KOPT-K1 (cell line): ENCODE results near the gene NFKBIA.
"Not testable (repeated sequence)": the region's sequence is repeated elsewhere in the genome, so short reads cannot be mapped to it uniquely, and the experiment has no call there.

ENCODE experiments used
- H3K27ac ChIP-seq: fragments of 200-600 bp; sonication (generic); 2 replicates; pipeline ENCODE4 v1.5.1; 2016; ENCODE audit warnings: antibody characterized with exemption, mild to moderate bottlenecking, low read depth, low read length; ENCODE audit not compliant: poor library complexity, severe bottlenecking
- H3K36me3 ChIP-seq: fragments of 200-600 bp; sonication (generic); 2 replicates; pipeline ENCODE4 v1.5.1; 2017; ENCODE audit warnings: antibody characterized with exemption, mild to moderate bottlenecking, low read length, moderate library complexity; ENCODE audit not compliant: insufficient read depth
- H3K9me3 ChIP-seq: fragments of 200-600 bp; sonication (generic); 2 replicates; pipeline ENCODE4 v1.5.1; 2017; ENCODE audit warnings: antibody characterized with exemption, low read length, mild to moderate bottlenecking; ENCODE audit not compliant: insufficient read depth, poor library complexity, severe bottlenecking

The NFKBIA gene

DNA sequence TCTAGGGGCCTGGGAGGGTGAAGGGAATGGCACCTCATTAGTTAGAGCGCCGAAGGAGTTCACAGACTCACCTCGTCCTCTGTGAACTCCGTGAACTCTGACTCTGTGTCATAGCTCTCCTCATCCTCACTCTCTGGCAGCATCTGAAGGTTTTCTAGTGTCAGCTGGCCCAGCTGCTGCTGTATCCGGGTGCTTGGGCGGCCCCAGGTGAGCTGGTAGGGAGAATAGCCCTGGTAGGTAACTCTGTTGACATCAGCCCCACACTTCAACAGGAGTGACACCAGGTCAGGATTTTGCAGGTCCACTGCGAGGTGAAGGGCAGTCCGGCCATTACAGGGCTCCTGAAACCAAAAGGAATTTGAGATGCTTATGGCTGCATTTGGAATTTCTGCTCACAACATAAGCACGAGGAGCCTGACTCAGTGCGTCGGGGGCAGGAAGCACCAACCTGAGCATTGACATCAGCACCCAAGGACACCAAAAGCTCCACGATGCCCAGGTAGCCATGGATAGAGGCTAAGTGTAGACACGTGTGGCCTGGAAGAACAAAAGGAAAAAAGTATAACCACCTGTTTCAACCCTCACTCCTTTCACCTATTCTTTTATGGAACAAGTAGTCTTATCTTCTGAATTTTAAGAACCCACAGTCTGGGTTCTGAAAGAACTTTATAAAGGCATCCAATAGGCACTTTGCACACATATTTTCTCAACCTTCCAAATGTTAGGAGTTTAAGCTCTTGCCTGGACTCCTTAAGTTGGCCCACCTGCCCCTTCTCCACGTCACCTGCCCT, 2.0 kb downstream of the NFKBIA start:
- H3K27ac ChIP-seq = peak overlapping the region; percentile 93
- no peaks in the 10 kb centered on the region for H3K9me3 ChIP-seq
- peaks cover 37% of the 10 kb centered on the region for H3K36me3 ChIP-seq

DNA sequence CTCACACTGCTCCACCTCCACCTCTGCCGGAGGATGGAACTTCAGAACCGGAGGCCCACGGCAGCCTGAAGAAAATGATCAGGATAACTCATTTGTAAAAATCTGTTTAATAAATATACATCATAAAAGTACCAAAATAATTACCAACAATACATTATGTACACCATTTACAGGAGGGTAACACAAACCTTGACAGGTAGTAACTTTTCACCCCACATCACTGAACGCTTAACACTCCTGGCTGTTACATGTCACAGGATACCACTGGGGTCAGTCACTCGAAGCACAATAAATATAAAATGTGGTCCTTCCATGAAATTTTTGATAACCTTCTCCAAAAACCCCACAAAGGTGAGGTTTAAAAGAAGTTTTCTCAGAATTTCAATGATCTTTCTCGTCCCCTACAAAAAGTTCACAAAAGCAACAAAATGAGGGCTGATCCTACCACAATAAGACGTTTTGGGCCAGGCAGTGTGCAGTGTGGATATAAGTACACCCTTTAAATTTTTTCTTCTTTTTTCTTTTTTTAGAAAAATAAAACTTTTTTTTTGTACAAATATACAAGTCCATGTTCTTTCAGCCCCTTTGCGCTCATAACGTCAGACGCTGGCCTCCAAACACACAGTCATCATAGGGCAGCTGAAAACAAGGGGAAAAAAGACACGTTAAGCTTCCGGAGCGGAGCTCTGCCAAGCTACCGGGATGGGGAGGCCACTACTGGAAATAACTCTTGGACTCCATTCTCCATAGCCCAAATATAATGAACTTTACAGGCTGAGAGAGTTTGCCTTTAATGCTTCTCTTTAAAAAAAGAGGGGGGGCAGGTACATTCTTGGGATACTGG, 2.9 kb downstream of the NFKBIA start:
- Histone ChIP-seq H3K27ac (no peak overlapping the region), H3K36me3 (peaks cover 37% of the 10 kb centered on the region), H3K9me3 (no peaks in the 10 kb centered on the region)

DNA sequence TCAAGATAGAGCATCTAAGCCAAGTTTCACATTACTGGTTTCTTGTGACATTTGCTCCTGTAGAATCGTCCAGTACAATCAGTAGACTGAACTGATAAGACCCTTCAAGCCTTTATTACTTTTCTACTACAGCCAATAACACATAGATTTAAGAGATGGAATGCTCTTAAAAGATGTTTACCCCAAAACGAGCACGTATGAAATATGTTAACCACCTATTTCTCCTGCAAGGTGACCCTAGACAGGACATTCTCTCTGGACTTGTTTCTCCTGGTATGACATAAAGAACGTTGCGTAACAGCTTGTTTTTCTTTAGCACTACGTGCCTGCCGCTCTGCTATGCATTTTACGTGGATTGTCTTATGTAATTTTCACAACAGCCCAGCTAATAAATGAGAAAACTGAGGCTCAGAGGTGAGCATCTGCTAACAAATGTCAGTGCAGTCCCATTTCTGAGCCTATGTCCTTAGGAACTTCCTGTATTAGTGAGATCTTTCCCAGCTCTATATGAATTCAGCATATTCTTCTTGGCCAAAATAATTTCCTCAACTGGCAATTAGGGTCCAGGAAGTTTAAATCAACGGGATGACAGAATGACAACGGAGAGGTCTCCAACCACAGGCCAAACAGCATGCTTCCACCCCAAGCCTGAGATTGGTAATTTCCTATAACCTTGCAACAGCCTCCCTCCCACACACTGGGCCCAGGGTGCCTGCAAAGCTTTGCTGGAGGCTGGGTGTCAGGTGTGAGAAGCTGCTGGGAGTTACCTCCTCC, 3.7 kb downstream of the NFKBIA start:
- H3K27ac ChIP-seq = no peak overlapping the region
- peaks cover 37% of the 10 kb centered on the region for H3K36me3 ChIP-seq
- H3K9me3 ChIP-seq = no peaks in the 10 kb centered on the region

DNA sequence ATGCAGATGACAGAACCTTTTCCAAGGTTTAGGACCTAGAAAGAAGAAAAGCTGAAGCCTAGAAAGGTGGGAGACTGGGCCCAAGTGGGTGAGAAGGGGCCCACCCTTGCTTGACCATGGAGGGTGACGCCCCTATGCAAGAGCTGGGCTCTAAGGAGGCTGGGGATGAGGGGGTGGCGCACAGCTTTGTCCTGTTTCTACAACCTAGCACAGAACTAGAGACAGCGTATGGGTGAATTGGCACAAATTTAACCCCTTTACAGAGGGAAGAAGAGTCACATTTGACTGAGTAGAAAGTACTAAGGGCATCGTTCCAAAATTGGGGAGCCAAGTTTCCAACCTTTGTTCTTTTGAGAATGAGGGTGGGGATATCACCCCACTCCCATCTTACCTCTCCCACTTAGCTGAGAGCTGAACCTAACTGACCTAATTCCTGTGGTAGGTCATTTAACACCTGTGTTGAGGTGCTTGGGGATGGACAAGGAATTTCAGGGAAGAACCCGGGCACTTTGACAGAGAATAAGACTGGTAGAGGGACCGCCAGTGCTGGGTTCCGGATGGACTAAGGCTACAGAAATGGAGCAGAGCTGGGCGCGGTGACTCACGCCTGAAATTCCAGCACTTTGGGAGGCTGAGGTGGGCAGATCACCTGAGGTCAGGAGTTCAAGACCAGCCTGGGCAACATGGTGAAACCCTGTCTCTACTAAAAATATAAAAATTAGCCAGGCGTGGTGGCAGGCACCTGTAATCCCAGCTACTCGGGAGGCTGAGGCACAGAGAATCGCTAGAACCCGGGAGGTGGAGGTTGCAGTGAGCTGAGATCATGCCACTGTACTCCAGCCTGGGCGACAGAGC, 5.2 kb downstream of the NFKBIA start:
- Histone ChIP-seq H3K36me3 (peaks cover 37% of the 10 kb centered on the region), H3K27ac (no peak overlapping the region)

DNA sequence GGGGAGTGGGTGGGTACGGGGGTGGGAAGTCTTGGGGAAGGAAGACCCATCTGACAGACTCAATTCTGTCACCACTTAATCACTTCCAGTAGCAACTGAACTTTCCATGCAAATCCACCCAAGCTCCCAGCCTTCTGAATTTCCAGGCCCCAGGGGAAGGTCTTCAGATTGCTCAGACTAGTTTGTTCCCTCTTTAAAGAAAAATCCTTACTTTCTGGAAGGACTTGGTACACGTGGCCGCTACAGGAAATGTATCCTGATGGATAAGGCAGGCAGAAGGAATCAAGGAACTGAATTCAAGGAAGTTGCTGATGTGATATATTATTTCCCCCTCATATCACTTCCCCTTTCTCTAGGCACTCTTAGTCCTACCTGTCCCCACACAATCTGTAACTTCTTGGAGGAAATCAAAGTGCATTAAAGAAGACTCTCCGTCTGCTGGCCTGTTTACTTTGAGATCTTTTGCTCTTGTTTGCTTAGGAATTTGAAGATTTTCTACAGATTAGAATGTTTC, 6.4 kb downstream of the NFKBIA start:
- no peaks in the 10 kb centered on the region for H3K9me3 ChIP-seq
- H3K27ac ChIP-seq = no peak overlapping the region
- H3K36me3 ChIP-seq = peaks cover 33% of the 10 kb centered on the region

More for the DNA sequence above, 5.2 kb downstream of the NFKBIA start:
- no peaks in the 10 kb centered on the region for H3K9me3 ChIP-seq

DNA sequence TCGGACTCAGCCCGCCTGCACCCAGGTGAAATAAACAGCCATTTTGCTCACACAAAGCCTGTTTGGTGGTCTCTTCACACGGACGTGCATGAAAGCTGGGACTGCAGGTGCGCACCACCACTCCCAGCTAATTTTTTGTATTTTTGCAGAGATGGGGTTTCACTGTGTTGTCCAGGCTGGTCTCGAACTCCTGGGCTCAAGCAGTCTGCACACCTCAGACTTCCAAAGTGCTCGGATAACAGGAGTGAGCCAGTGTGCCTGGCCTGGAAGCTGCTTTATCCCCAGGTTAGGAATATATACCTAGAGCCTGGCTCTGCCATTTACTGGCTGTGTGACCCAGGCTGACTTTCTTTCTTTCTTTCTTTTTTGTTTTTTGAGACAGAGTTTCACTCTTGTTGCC, 7.9 kb downstream of the NFKBIA start:
- peaks cover 18% of the 10 kb centered on the region for H3K36me3 ChIP-seq
- not testable (repeated sequence) for H3K27ac ChIP-seq, H3K9me3 ChIP-seq

DNA sequence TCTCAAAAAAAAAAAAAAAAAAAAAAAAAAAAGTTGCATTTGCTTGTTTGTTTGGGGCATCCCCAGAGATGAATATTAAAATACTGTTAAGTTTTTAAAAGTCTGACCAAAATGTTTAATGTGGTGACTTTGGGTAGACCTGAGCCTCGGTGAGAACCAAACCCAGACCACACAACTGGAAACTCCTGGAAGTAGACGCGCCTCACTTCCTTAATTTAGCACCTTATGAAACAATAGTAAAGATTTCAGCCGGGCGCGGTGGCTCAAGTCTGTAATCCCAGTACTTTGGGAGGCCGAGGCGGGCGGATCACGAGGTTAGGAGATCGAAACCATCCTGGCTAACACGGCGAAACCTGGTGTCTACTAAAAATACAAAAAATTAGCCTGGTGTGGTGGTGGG, 9.3 kb downstream of the NFKBIA start:
- no peaks in the 10 kb centered on the region for H3K9me3 ChIP-seq
- H3K27ac ChIP-seq = no peak overlapping the region
- peaks cover 4% of the 10 kb centered on the region for H3K36me3 ChIP-seq

DNA sequence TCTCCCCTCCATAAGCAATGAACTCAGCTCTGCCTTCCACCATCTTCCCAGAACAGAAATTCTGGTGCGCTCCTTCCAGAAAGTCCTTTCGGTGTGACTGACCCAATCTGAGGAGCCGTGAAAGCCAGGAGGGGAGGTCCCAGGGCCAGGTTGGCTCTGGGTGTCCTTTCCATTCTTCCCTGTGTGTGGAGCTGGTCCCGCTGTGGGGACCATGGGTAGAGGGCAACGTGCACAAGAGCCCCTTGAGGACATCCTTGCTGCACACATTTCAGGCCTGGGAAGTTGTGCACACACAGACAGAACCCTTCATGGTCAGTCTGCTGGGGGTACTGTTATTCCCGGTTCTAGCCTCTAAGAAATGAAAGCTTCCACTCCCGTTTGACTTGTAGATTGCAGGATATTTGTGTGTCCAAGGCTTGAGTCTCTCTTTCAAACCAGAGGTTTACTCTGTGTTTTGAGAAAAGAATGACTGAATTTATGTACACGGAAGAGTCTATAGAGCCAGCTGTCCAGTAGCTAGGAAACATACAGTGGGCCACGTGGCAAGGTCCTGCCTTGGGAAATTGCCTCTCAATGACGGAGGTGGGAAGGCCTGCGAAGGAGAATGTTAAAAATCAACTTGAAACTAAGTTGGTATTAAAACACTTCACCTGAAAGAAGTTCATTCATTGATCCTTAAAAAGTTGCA, 10.1 kb downstream of the NFKBIA start:
- Histone ChIP-seq H3K36me3 (no peaks in the 10 kb centered on the region), H3K27ac (no peak overlapping the region), H3K9me3 (no peaks in the 10 kb centered on the region)

DNA sequence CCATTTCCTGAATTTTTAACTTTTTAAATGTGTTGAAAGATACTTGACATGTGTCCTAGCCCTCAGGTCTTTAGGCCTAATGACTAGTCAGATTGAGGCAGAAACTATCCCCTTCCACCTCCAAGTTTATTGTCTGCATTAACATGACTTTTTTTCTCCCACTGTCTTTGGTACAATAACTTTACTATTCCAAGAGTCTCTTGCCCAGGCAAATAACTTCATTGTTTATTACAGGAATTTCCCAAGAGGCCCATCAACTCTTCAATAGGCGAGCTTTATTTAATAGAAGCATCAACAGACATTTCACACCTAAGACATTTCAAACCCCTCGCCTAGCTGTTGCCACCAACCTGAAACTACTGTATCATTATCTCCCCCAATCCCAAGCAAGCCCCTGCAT, 10.7 kb downstream of the NFKBIA start:
- no peak overlapping the region for H3K27ac ChIP-seq
- H3K9me3 ChIP-seq = no peaks in the 10 kb centered on the region
- no peaks in the 10 kb centered on the region for H3K36me3 ChIP-seq

DNA sequence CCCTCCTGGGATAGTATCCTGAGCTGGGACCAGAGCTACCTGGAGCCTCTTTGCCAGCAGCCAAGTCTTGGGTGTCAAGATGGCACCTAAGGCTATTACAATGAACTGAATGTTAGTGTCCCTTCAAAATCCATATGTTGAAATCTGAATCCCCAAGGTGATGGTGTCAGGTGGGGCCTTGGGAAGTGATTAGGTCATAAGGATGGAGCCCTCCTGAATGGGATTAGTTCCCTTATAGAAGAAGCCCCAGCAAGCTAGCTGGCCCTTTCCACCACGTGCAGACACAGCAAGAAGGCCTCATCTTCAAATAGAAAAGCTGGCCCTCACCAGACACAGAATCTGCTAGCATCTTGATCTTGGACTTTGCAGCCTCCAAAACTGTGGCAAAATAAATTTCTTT, 12.4 kb downstream of the NFKBIA start:
- Histone ChIP-seq H3K36me3 (no peaks in the 10 kb centered on the region), H3K9me3 (no peaks in the 10 kb centered on the region), H3K27ac (no peak overlapping the region)

DNA sequence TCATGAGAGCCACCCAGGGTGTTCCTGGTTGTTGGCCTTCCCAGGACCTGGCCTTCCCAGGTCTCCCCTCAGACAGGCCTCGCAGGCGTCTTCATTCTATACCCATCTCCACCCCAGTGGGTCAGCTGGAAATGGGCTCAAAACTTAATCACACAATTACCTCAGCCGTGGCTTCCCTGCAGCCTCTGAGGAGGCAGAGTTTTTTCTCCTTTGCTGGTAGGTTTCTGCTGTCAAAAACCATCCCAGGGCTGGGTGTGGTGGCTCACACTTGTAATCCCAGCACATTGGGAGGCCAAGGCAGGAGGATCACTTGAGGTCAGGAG, 13.2 kb downstream of the NFKBIA start:
- H3K9me3 ChIP-seq = no peaks in the 10 kb centered on the region
- H3K27ac ChIP-seq = no peak overlapping the region
- no peaks in the 10 kb centered on the region for H3K36me3 ChIP-seq

DNA sequence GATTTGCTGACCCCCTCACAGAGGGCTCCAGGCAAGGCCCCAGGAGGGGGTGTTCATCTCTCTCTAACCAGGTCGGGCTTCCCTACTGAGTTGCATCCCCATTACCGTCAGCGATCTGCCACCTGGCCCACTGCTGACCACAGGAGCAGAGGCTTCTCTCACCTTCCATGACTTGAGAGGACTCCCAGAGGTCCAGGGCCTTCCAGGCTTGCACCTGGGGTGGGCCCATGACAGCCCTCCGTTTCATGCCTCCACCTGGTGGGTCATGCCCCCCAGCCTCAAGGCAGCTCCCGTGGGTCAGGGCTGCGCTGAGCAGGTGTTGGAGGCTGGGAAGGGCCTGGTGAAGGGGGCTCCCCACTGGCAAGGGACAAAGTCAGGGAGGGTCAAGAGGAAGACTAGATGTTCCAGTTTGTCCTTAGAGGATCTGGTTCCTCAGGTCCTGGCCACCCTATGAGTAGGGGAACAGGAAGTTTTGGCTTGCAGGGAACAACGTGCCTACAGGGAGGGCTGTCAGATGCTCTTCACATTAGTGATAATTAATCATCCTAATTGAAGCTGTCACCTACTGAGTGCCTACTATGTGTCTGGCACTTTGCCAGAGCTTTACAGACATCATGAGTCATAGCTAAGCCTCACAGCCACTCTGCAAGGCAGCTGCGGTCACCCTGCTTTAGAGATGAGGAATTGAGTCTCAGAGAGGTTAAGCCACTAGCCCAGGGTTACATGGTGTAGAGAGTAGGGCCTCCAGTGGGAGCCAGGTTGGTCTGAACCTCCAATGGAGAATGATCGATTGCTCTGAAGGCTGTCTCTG, 13.8 kb downstream of the NFKBIA start:
- Histone ChIP-seq H3K27ac (no peak overlapping the region), H3K9me3 (no peaks in the 10 kb centered on the region), H3K36me3 (no peaks in the 10 kb centered on the region)

DNA sequence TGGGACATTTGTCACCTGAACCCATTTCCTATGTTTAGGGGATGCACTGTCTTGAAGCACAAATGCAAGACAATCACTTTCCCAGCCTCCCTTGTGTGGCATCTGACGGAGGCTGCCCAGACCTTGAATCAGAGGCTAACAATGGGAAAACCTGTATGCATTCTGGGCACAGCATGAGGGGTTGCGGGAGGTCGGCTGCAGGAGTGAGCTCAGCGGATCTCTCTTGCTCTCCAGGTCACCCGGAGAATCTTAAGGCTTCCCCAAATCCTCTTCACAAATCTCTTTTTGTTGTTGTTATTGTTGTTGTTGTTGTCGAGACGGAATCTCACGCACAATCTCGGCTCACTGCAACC, 15.3 kb downstream of the NFKBIA start:
- no peak overlapping the region for H3K27ac ChIP-seq
- no peaks in the 10 kb centered on the region for H3K9me3 ChIP-seq
- no peaks in the 10 kb centered on the region for H3K36me3 ChIP-seq
